Activated CD8-positive, alpha-beta memory T cell treated with anti-CD3 and anti-CD28 coated beads for 24 hours (primary cell): ENCODE data around the gene MUC15.

Experiments
- DNase-seq: peaks from one replicate; pipeline ENCODE4 v3.0.0-alpha.2; 2020

The MUC15 gene

GRCh38 chr11:26572770-26573402, 823 bp upstream of the MUC15 start:
- DNase-seq: no peak

DNA sequence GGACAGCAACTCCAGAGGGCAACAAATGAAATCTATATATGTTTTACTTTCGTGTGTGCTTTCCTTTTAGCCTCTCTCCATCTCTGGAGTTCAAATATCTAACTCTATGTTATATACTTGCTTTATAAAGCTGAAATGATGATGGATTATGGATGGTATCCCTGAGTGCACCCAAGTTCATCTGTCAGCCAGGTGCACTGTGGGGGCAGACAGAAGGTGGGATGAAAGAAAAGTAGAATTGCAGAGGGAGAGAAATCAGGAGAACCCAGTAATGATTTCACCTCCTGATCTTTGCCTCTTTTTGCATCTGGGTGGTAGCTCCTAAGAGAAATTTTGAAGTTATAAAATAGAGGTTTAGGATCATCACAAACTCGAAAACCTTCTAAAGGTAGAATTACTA, 2.4 kb downstream of the MUC15 start:
- DNase-seq: no peak

DNA sequence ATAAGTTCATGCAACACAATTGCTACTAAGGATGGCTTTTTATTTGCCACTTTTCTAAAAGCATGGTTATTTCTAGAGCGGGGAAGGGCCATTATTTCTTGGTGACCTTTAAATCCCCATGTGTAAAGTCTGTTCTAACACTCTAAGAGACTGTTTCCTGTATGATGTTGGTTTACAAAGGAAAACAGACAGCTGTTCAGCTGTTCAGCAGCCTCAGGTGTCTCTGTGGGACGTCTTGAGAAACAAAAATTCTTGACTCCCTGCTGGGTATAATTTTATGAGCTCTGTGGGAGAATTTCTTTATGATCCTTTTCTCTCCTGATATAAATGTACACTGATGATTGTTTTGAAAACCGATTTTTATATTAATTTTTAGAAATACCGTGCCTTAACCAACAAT, 13.9 kb downstream of the MUC15 start:
- DNase-seq: no peak

DNA sequence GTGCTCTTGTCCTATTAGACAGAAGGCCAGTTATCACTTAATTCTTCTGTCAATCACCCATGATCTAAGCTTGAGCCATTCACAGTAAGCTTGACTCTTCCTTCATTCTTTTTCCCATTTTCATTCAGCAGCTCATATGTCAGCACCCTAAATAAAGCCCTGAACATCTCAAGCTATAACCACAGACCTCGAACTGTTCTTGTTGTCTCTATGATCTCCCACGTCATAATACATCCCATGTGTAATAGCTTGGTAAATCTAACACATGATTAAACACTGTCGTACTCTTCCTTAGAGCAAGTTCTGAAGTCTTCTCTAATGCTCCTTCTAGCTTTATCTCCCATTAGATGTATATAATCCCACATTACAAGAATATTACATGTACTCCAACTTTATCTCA, 14.4 kb downstream of the MUC15 start:
- DNase-seq: no peak

DNA sequence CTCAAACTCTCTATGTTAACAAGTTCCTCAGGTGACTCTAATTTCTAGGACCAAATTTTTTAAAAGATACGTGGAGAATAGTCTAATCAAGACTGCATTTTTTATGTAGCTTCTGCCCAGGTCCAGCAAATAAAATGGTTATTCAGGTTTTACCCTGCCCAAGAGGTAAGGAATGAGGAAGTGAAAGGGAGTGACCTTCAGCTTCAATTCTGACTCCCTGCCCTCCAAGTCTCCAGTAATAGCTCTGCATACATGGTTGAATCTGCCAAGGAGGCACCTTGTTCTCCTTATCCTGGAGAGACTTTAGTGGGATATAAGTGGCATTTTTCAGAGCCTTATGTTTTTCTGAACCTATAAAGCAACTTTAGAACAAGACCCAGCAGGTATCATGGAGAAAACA, 15.5 kb downstream of the MUC15 start:
- DNase-seq: no peak

- no peak for DNase-seq
These were observed 17.6 kb downstream of the MUC15 start for GRCh38 chr11:26554455-26554854.

- DNase-seq: no peak
These were observed 18.9 kb downstream of the MUC15 start for GRCh38 chr11:26553182-26553581.

DNA sequence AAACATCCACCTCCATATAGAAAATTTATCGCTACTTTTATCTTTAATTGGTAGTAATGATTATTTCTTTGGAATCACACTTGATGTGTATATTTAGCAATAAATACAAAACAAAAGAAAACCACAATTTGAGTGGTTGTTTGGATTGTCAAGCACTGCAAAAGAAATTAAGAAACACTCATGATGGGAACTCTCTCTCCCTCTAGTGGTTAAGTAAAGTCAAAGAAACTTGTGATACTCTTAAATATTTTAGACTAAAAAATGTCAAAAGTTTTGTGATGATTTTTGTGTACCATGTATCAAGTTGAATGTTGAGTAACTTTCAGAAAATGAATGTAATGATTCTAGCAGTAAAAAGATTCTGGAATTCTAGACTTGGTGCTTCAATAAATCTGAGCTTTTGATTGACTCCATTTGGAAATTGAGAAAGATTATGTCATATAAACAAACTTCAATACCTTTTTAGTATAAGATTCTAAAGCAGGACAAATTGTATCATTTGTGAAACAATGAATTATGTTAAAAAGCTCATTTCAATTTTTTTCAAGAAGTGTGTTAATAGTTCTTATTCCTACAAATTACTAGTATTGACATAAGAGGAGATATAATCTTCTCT, 20.8 kb downstream of the MUC15 start:
- no peak for DNase-seq

GRCh38 chr11:26550022-26550421, 22.0 kb downstream of the MUC15 start:
- DNase-seq: no peak

GRCh38 chr11:26549176-26549575, 22.9 kb downstream of the MUC15 start:
- DNase-seq: no peak

- DNase-seq: no peak
These were observed 30.2 kb downstream of the MUC15 start for GRCh38 chr11:26541870-26542269.

- no peak for DNase-seq
These were observed 32.5 kb downstream of the MUC15 start for GRCh38 chr11:26539517-26539916.

GRCh38 chr11:26537341-26537740, 34.7 kb downstream of the MUC15 start:
- DNase-seq: no peak

- no peak for DNase-seq
These were observed 44.4 kb downstream of the MUC15 start for GRCh38 chr11:26527685-26528084.

DNA sequence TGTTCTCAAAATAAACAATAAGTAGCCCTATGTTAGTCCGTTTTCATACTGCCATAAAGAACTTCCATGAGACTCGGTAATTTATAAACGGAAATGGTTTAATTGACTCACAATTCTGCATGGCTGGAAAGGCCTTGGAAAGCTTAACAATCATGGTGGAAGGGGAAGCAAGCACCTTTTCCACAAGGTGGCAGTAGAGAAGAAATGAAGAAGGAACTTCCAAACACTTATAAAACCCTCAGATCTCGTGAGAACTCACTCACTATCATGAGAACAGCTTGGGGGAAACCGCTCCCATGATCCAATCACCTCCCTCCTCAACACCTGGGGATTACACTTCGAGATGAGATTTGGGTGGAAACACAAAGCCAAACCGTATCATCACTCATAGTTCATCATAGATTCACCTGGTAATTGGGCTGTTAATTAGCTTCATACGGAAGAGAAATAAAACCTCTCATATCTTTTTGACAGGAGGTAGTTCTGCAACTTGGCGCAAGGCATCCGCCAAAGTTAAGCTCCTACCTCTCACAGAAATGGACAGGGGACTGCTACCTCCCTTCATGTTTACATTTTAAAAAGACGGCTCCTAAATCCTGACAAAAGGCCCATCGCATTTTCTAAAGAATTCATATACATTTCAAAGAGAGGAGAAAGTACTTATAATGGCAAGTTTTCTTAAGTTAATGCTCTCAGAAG, 49.0 kb downstream of the MUC15 start:
- DNase-seq: no peak

GRCh38 chr11:26519469-26519868, 52.6 kb downstream of the MUC15 start:
- no peak for DNase-seq

DNA sequence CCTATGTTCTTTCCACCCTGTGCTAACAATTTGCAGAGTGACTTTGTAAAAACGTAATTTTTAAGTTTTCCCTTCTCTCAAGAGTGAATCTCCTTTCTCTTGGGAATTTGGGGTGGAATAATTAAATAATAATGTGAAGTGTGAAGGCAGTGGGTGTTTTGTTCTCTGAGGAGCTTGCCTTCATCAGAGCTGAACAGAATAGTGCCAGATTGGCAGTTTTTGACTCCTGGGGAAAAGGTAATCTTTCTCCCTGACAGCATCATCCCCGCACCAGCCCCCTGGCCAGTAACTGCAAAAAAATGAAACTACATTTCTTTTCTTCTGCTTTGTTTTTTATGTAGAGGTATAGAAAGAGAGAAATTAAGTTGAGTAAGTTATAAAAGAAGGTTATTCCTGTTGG, 59.9 kb downstream of the MUC15 start:
- DNase-seq: no peak

- no peak for DNase-seq
These were observed 61.3 kb downstream of the MUC15 start for GRCh38 chr11:26510756-26511155.

DNA sequence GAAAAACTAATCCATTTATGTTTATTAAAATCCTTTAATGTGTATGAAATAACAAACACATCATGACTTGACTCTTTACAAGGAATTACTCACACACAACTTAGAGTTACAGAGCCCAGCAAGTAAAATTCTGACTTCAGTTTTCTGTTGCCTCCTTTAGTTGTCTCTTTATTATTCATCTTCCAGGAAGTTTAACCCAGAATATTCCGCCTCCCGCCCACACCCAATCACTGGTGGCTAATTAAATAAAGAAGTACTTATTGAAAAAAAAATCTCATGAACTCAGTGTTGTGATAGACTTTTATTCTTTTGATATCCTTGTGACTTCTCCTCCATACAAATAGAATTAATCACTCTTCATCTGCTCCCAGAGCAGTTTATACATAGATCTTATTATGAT, 61.9 kb downstream of the MUC15 start:
- no peak for DNase-seq
